Measurements from ENCODE around the gene ABCC8. TPM values are rescaled to one million over a fixed set of nuclear protein-coding genes. Genes with fewer than 3 reads are reported as not detected.

The ABCC8 gene
- total RNA-seq, 1 donor from 2014 or later, result not detected

DNA sequence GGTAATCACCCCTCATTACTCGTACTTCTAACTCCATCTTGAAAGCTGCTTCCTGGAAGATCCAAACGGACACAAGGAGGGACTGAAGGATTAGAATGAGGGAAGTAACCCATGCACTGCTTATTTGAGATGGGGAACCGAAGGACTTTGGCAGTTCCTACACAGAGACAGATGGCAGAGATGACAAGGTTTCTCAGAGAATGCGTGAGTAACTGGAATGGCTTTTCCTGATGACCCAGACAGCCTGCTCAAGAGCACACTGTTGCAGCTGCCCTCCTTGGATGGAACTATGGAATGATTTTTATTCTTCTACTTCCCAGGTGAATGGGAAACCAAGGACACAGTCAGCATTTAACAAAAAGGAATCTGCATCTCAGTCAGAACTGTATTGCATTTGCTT lies 95.5 kb downstream of the ABCC8 start:
- no peak overlapping the region for H3K27ac Mint-ChIP-seq (ENCODE audit: unreplicated experiment)

DNA sequence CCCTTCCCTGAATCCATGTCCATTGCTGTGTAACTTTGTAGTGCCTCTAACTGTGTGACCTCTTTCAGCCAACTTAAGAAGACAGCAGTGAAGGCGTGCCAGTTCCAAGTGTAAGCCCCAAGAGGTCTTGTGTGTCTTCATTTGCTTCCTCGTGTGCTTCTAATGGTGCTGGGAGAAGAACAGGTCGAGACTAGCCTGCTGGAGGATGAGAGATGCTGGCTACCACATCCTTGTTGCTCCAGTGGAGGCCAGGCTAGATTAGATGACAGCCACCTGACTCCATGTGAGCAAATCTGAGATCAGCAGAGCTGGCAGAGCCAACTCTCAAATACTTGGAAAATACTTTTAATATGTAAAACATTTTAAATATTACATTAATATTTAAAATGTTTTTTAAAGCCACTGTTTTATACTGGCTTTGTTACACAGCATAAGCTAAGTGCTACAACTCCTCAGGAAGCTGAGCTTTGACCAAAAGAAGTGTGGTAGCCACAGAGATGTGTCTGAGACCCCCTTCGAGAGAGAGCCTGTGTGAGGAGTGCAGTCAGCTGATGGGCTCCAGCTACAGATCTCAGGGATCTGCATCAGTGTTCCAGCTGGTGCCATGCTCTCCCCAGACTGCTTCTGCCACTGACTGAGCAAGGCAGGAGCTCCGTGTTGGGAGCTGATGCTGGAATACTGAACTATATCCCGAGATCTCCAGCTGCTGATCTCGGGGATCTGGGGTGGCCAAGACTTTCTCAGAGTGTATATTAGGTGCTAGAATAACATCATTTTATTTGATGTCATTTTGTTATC lies 97.1 kb downstream of the ABCC8 start:
- TF ChIP-seq, protein P1, sequence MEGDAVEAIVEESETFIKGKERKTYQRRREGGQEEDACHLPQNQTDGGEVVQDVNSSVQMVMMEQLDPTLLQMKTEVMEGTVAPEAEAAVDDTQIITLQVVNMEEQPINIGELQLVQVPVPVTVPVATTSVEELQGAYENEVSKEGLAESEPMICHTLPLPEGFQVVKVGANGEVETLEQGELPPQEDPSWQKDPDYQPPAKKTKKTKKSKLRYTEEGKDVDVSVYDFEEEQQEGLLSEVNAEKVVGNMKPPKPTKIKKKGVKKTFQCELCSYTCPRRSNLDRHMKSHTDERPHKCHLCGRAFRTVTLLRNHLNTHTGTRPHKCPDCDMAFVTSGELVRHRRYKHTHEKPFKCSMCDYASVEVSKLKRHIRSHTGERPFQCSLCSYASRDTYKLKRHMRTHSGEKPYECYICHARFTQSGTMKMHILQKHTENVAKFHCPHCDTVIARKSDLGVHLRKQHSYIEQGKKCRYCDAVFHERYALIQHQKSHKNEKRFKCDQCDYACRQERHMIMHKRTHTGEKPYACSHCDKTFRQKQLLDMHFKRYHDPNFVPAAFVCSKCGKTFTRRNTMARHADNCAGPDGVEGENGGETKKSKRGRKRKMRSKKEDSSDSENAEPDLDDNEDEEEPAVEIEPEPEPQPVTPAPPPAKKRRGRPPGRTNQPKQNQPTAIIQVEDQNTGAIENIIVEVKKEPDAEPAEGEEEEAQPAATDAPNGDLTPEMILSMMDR (IDR thresholded peaks at IDR 0.05), result no peak
- H3K9me3 Mint-ChIP-seq (ENCODE audit: low read depth), result peaks cover 8% of the 10 kb centered on the region
- H3K36me3 Mint-ChIP-seq (ENCODE audit: low read depth), result peaks cover 10% of the 10 kb centered on the region
- no peak overlapping the region for H3K27ac Mint-ChIP-seq (ENCODE audit: unreplicated experiment)
- no peak overlapping the region for H3K4me3 Mint-ChIP-seq (ENCODE audit: unreplicated experiment)
- peaks cover 6% of the 10 kb centered on the region for H3K4me1 Mint-ChIP-seq (ENCODE audit: low read depth)
- no peak for DNase-seq (ENCODE audit: low spot score)
- no peaks in the 10 kb centered on the region for H3K27me3 Mint-ChIP-seq (ENCODE audit: low read depth)

More for the DNA sequence above, 95.5 kb downstream of the ABCC8 start:
- peaks cover 6% of the 10 kb centered on the region for H3K4me1 Mint-ChIP-seq (ENCODE audit: low read depth)
- peaks cover 3% of the 10 kb centered on the region for H3K9me3 Mint-ChIP-seq (ENCODE audit: low read depth)
- no peaks in the 10 kb centered on the region for H3K27me3 Mint-ChIP-seq (ENCODE audit: low read depth)
- no peak for DNase-seq (ENCODE audit: low spot score)
- TF ChIP-seq, protein P1 (IDR thresholded peaks at IDR 0.05), result no peak
- no peak overlapping the region for H3K4me3 Mint-ChIP-seq (ENCODE audit: unreplicated experiment)
- H3K36me3 Mint-ChIP-seq (ENCODE audit: low read depth), result peaks cover 6% of the 10 kb centered on the region

DNA sequence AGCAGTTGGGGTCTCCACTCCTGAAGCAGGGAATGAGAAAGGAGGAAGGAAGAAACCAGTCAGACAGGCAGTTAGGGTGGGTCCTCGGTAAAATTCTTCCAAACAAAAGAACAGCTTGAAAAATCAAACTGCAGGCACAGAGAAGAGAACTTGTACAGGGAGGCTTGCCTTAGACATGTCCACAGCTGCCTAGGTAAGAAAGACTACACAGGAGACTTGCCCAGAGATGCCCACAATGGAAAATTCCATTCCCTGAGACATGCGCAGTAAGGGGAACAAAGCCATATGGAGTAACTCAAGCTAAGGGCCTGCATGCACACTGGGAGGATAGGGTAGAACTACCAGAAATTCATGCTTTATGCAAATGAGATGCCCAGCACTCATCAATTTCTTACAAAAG lies 98.0 kb downstream of the ABCC8 start:
- Mint-ChIP-seq H3K27me3 (ENCODE audit: low read depth) (no peaks in the 10 kb centered on the region), H3K27ac (ENCODE audit: unreplicated experiment) (no peak overlapping the region), H3K36me3 (ENCODE audit: low read depth) (peaks cover 14% of the 10 kb centered on the region), H3K4me1 (ENCODE audit: low read depth) (peaks cover 6% of the 10 kb centered on the region), H3K4me3 (ENCODE audit: unreplicated experiment) (no peak overlapping the region), H3K9me3 (ENCODE audit: low read depth) (peaks cover 13% of the 10 kb centered on the region)
- TF ChIP-seq, protein P1 (IDR thresholded peaks at IDR 0.05), result no peak
- no peak for DNase-seq (ENCODE audit: low spot score)

DNA sequence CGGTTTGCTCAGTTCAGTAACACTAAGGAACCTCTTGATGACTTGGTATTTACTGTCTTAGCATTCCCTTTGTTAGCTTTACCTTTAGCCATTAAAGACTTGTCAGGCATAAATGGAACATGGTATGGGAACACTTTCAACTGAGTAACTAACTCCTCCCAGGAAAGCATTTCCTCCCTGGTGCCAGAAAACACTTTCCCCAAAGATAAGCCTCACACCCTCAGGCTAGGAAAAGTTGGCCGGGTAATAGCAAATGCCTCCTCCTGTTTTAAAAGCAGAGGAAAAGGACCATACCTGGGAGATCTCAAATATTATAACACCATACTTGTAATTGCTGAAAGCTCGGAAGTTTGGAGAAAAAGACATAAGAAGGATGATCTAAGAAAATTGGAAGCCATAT lies 100.2 kb downstream of the ABCC8 start:
- H3K4me1 Mint-ChIP-seq (ENCODE audit: low read depth), result peaks cover 6% of the 10 kb centered on the region
- peaks cover 36% of the 10 kb centered on the region for H3K36me3 Mint-ChIP-seq (ENCODE audit: low read depth)
- no peak overlapping the region for H3K27ac Mint-ChIP-seq (ENCODE audit: unreplicated experiment)
- TF ChIP-seq, protein P1 (IDR thresholded peaks at IDR 0.05), result no peak
- peaks cover 30% of the 10 kb centered on the region for H3K9me3 Mint-ChIP-seq (ENCODE audit: low read depth)
- no peak for DNase-seq (ENCODE audit: low spot score)
- no peaks in the 10 kb centered on the region for H3K27me3 Mint-ChIP-seq (ENCODE audit: low read depth)
- no peak overlapping the region for H3K4me3 Mint-ChIP-seq (ENCODE audit: unreplicated experiment)

DNA sequence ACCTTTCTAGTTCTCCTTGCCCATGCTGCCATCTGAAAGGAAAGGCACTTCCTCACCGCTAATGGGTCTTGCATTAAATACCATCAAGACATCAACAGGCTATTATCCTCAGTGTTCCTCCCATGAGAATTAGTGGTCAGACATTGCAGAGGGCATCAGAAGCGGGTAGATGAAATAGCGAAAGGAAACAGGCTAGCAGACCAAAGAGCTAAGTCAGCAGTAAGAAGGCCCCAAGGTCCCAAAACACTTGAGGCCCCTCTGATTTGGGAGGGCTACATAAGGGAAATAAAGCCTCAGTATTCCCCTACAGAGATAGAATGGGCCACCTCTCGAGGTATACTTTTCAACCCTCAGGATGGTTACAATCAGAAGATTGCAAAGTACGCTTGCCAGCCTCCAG lies 101.1 kb downstream of the ABCC8 start:
- DNase-seq (ENCODE audit: low spot score), result no peak
- Mint-ChIP-seq H3K4me1 (ENCODE audit: low read depth) (no peaks in the 10 kb centered on the region), H3K36me3 (ENCODE audit: low read depth) (peaks cover 45% of the 10 kb centered on the region), H3K27me3 (ENCODE audit: low read depth) (no peaks in the 10 kb centered on the region), H3K4me3 (ENCODE audit: unreplicated experiment) (no peak overlapping the region), H3K27ac (ENCODE audit: unreplicated experiment) (no peak overlapping the region), H3K9me3 (ENCODE audit: low read depth) (peaks cover 40% of the 10 kb centered on the region)
- TF ChIP-seq, protein P1 (IDR thresholded peaks at IDR 0.05), result no peak
